ENCODE data around the gene PTPRN2.

The PTPRN2 gene

GRCh38 chr7:157615101-157615817 is 972.4 kb downstream of the PTPRN2 start:
- DNase-seq (ENCODE audit: low read depth in 2 of 2), result no peak

GRCh38 chr7:157614457-157615020 is 973.1 kb downstream of the PTPRN2 start:
- no peak for DNase-seq (ENCODE audit: low read depth in 2 of 2)

- no peak for DNase-seq (ENCODE audit: low read depth in 2 of 2)
These were observed 973.9 kb downstream of the PTPRN2 start for GRCh38 chr7:157613575-157614322.

GRCh38 chr7:157612664-157613561 is 974.7 kb downstream of the PTPRN2 start:
- DNase-seq (ENCODE audit: low read depth in 2 of 2), result peak in 1 of 2 donors; percentile 32

GRCh38 chr7:157612009-157612663 is 975.5 kb downstream of the PTPRN2 start:
- no peak for DNase-seq (ENCODE audit: low read depth in 2 of 2)

- DNase-seq (ENCODE audit: low read depth in 2 of 2), result no peak
These were observed 976.3 kb downstream of the PTPRN2 start for GRCh38 chr7:157611341-157611740.

GRCh38 chr7:157610671-157611295 is 976.8 kb downstream of the PTPRN2 start:
- DNase-seq (ENCODE audit: low read depth in 2 of 2), result no peak

DNA sequence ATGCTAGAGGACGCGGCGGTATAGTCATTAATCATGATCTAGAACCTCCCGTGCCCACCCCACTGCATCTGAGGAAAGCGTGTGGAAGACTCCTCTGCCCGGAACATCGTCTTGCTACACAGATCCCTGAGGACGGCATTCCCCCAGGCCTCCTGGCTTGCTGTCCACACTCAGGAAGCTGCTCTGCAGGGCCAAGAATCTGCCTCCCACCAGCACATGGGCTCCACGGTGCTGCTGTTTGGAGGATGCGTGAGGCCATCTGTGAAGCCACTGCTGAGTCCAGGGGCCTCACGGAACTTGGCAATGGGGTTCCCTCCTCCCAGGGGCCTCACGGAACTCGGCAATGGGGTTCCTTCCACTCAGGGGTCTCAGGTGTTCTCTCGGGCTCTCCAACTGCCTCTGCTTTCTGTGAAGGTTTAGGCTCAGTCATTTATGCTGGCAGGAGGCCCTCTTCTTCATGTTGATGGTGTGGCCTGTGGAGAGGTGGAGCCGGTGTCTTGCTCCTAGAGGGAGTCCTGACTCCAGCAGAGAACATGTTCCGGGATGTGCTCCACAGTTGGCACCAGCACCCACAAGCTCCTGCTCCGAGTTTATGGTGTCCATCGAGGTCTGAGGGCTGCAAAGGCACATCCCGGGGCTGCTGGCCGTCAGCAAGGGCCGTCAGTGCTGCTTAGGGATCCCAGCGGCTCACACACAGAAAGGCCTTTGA is 977.5 kb downstream of the PTPRN2 start:
- no peak for DNase-seq (ENCODE audit: low read depth in 2 of 2)

- DNase-seq (ENCODE audit: low read depth in 2 of 2), result no peak
These were observed 978.1 kb downstream of the PTPRN2 start for GRCh38 chr7:157609516-157609915.

DNA sequence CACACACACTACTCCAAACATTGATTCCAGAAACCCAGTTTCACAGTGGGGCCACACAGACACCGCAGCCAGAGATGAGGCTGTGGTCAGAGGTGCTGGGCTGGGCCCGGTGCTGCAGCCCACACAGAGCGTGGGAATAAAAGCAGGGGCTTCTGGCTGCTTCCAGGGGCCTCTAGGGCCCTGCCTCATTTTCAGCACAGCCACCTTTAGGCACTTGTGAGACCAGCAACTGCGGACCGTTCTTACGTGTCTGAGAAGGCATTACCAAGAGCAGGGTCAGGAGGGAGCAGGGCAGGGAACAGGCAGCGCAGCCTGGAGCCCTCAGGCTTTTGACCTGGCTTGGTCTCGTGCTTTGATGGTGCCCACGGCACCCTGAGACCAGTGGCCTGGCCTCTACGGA is 980.4 kb downstream of the PTPRN2 start:
- DNase-seq (ENCODE audit: low read depth in 2 of 2), result no peak

DNA sequence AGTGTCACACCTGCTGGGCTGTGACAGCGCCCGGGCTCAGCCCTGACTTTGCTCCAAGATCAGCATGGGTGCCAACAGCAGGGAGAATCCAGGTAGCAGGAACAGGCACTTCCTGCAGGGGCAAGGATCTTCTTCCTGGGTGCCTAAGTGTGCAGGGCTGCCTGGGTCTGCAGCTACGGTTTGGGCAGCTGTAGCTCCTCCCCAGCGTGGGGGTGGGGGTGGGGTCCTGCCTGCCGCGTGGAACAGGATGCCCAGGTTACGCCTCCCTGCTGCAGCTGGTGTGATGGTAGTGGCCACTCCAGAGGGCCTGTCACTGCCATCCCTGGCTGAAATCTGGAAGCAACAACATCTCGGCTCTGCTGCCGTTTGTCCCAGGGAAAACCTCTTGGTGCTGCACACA is 981.5 kb downstream of the PTPRN2 start:
- DNase-seq (ENCODE audit: low read depth in 2 of 2), result no peak

DNA sequence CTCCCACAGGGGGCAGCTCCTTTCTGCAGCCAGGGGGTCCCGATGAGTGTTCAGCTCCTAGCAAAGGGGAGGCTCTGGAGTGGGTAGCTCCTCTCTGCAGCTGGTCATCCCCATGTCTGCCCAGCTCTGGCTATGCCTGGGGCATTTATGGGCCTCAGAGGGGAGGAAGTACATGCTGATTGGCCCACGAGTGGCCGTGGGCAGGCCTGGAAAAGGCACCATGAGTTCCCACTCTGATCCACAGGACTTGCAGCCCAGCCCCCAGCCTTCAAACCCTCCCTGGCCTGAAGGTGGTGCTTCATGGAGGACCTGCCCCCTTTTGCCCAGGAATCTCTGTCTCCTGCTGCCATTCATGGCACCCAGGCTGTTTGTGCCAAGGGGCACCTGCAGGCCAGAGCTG is 982.0 kb downstream of the PTPRN2 start:
- DNase-seq (ENCODE audit: low read depth in 2 of 2), result no peak

DNA sequence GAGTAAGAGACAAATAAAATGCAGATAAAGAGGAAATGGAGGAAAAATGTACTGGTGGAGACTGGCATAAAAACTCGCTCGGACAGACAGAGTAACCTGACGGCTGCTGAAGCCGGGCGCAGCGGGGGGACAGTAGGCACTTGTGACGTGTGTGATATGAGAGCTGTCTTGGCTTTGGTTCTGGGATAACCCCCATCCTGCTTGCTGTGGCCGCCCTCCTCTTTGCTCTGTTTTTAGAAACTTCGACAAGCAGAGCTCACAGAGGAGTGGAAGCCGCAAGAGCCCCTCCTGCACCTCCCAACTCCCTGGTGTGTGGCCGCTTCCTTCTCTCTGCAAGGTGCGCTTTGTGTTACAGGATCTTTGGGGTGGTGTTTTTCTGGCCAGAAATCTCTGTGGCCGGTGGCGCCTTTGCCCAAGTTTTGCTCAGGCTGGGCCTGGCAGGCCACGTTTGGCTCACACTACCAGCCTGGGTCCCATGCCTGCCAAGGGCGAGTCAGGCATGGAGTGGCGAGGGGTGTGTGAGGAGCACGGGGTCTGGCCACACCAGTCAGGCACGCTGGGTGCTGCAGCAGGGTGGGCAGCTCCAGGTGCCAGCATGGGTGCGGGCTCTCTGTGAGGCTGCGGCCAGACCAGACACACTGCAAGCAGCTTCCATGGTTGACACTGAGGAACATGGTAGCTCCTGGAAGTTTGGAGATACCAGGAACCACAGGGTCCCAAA is 982.8 kb downstream of the PTPRN2 start:
- DNase-seq (ENCODE audit: low read depth in 2 of 2), result no peak

DNA sequence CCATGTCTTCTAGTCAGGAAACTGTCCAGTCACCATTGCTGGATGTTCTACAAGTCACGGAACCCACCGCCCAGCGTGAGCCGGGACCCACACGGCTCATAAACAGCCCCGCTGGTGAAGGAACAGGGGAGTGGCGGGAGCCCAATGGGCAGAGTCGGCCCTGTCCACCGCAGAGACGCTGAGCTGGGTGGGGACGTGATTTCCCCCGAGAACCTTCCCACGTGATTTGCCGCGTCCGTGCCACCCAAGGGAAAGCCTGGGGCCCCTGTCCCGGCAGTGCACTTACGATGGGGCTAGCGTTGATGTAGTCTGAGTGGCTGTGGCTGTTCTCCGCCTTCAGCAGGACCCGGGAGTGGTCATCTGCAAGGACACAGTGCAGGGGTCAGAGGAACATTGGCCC is 983.9 kb downstream of the PTPRN2 start:
- no peak for DNase-seq (ENCODE audit: low read depth in 2 of 2)

- no peak for DNase-seq (ENCODE audit: low read depth in 2 of 2)
These were observed 984.6 kb downstream of the PTPRN2 start for GRCh38 chr7:157603005-157603404.

GRCh38 chr7:157602581-157602980 is 985.0 kb downstream of the PTPRN2 start:
- DNase-seq (ENCODE audit: low read depth in 2 of 2), result no peak

DNA sequence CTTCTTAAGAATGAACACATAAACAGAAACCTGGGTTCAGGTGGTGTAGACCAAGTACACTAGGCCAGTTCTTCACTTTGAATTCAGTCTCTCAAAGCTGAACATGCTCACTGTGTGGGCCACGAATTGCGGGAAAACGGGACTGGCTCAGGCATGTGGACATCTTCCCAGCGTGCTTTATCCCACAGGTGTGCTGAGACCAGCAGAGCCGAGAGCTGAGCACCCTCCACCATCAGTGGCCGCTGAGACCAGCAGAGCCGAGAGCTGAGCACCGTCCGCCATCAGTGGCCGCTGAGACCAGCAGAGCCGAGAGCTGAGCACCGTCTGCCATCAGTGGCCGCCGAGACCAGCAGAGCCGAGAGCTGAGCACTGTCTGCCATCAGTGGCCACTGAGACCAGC is 985.5 kb downstream of the PTPRN2 start:
- no peak for DNase-seq (ENCODE audit: low read depth in 2 of 2)

DNA sequence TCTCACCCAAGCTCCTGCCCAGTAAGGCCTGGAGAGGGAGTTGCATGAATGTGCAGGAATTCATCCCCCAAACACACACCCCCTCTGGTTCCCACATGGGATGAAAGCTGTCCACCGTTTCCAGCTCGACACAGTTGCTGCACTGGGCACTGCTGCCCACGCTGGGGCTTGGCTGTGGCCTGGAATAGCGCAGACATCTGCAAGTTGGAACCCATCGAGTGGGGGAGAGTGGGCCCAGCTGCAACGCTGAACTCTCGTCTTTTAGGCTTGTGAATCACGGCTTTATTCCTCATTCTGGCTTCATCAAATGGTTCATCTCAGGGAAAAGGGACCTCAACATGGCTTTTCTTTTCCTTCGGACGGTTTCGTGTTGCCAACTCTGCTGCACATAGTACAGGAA is 986.1 kb downstream of the PTPRN2 start:
- DNase-seq (ENCODE audit: low read depth in 2 of 2), result no peak

GRCh38 chr7:157599491-157599890 is 988.1 kb downstream of the PTPRN2 start:
- no peak for DNase-seq (ENCODE audit: low read depth in 2 of 2)

DNA sequence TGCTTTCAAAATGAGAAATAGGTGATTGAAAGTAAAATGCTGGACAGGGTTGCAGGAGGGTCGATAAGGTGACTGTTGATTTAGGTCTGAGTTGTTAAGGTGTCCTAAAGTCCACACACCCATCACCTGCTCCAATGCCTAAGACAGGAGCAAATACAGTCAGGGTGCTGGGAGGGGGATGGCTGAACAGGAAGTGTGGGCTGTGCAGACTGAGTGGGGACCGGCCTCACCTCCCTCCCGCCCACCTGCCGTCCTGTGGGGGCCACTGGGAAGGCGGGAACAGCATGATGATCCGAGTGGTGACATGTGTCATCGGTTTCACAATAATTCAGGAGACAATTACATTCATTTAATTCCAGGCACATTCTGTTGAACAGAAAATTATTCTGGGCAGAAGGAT is 990.1 kb downstream of the PTPRN2 start:
- no peak for DNase-seq (ENCODE audit: low read depth in 2 of 2)
